HepG2 (cell line): ENCODE data around the gene ZNF618. TPM values are rescaled to one million over a fixed set of nuclear protein-coding genes. Genes with fewer than 3 reads are reported as not detected.

ENCODE experiments used
- BRD4 ChIP-seq: sonication (generic); formaldehyde crosslinking; IDR thresholded peaks from 2 replicates; pipeline ENCODE4 v1.4.0; 2020; ENCODE audit warnings: missing genetic modification reagents
- CBFB ChIP-seq: sonication (generic); formaldehyde crosslinking; IDR thresholded peaks from 2 replicates; pipeline ENCODE4 v1.4.0; 2020; ENCODE audit warnings: missing genetic modification reagents
- CHD2 ChIP-seq: IDR thresholded peaks from 2 replicates; pipeline ENCODE4 v1.6.1; 2011; ENCODE audit warnings: low read depth, low read length, improper control_type of control experiment
- ESRRA ChIP-seq: sonication (generic); formaldehyde crosslinking; IDR thresholded peaks from 2 replicates; pipeline ENCODE4 v1.5.1; 2020; ENCODE audit warnings: mild to moderate bottlenecking, low read depth, missing genetic modification reagents
- ETV5 ChIP-seq: IDR thresholded peaks from 2 replicates; pipeline ENCODE4 v1.6.1; 2018; ENCODE audit warnings: missing biosample characterization, missing genetic modification reagents, inconsistent platforms, borderline replicate concordance
- GRHL1 ChIP-seq: sonication (generic); formaldehyde crosslinking; conservative IDR thresholded peaks from 2 replicates; pipeline ENCODE4 v1.8.0; 2022; ENCODE audit warnings: missing genetic modification reagents
- MAZ ChIP-seq, 2 experiments: sonication (generic) in 1 of 2; formaldehyde crosslinking in 1 of 2; IDR thresholded peaks; 2 replicates each; pipeline versions ENCODE4 v1.5.0 to v1.6.1; 2012 to 2020; ENCODE audit warnings: low read depth in 2 of 2, mild to moderate bottlenecking in 2 of 2, borderline replicate concordance in 1 of 2, improper control_type of control experiment in 1 of 2, low read length in 1 of 2, missing genetic modification reagents in 1 of 2, moderate library complexity in 1 of 2
- MEIS1 ChIP-seq: sonication (generic); formaldehyde crosslinking; IDR thresholded peaks from 2 replicates; pipeline ENCODE4 v1.9.0; 2021; ENCODE audit warnings: mild to moderate bottlenecking, missing genetic modification reagents, moderate library complexity, borderline replicate concordance
- NR0B2 ChIP-seq: sonication (generic); formaldehyde crosslinking; IDR thresholded peaks from 2 replicates; pipeline ENCODE4 v1.4.0; 2020; ENCODE audit warnings: mild to moderate bottlenecking, missing genetic modification reagents
- SSRP1 ChIP-seq: IDR thresholded peaks from 2 replicates; pipeline ENCODE4 v1.6.1; 2016; ENCODE audit warnings: control low read depth
- STAG1 ChIP-seq: sonication (generic); formaldehyde crosslinking; IDR thresholded peaks from 2 replicates; pipeline ENCODE4 v1.4.0; 2020; ENCODE audit warnings: missing genetic modification reagents
- STAT6 ChIP-seq: sonication (generic); formaldehyde crosslinking; IDR thresholded peaks from 2 replicates; pipeline ENCODE4 v1.4.0; 2020; ENCODE audit warnings: missing genetic modification reagents, mild to moderate bottlenecking, borderline replicate concordance
- TCF12 ChIP-seq, 2 experiments: fragments of 450-650 bp in 1 of 2; sonication (generic) in 1 of 2; formaldehyde crosslinking in 1 of 2; IDR thresholded peaks; 2 replicates each; pipeline versions ENCODE4 v1.6.1 to v1.8.0; 2017 to 2022; ENCODE audit warnings: antibody characterized with exemption in 1 of 2, mild to moderate bottlenecking in 1 of 2, missing genetic modification reagents in 1 of 2, moderate library complexity in 1 of 2
- TP53 ChIP-seq: sonication (generic); formaldehyde crosslinking; conservative IDR thresholded peaks from 2 replicates; pipeline ENCODE4 v1.4.0; 2020; ENCODE audit warnings: missing genetic modification reagents
- ZNF224 ChIP-seq: sonication (generic); formaldehyde crosslinking; IDR thresholded peaks from 2 replicates; pipeline ENCODE4 v1.5.0; 2020; ENCODE audit warnings: mild to moderate bottlenecking, missing genetic modification reagents
- ZNF263 ChIP-seq: sonication (generic); formaldehyde crosslinking; IDR thresholded peaks from 2 replicates; pipeline ENCODE4 v1.4.0; 2020; ENCODE audit warnings: missing genetic modification reagents
- ZNF292 ChIP-seq: sonication (generic); formaldehyde crosslinking; IDR thresholded peaks from 2 replicates; pipeline ENCODE4 v1.8.1; 2022; ENCODE audit warnings: mild to moderate bottlenecking, low read depth, missing genetic modification reagents, borderline replicate concordance
- ZNF564 ChIP-seq: sonication (generic); formaldehyde crosslinking; IDR thresholded peaks from 2 replicates; pipeline ENCODE4 v1.8.1; 2023; ENCODE audit warnings: mild to moderate bottlenecking, missing genetic modification reagents
- ZNF792 ChIP-seq: IDR thresholded peaks from 2 replicates; pipeline ENCODE4 v1.6.1; 2016
- ZUFSP ChIP-seq: sonication (generic); formaldehyde crosslinking; IDR thresholded peaks from 2 replicates; pipeline ENCODE4 v1.9.0; 2021; ENCODE audit warnings: missing genetic modification reagents, mild to moderate bottlenecking, borderline replicate concordance
- polyA plus RNA-seq, 8 experiments: library from polyadenylated mRNA; depleted of rRNA in 3 of 8; stranded (reverse) in 7 of 8; unstranded in 1 of 8; fragments of >200 nt; fragmentation: Illumina TruSeq in 4 of 8; extraction: Trizol in 4 of 8; gene quantifications; 2 replicates each; pipeline versions ENCODE4 v1.2.1 to v1.2.3, GENCODE V29; 2011 to 2016; ENCODE audit warnings: low read depth in 4 of 8, missing spikeins in 1 of 8, mixed read lengths in 1 of 8; ENCODE audit not compliant: insufficient read depth in 1 of 8
- total RNA-seq, 5 experiments: library from RNA; depleted of rRNA; stranded (reverse); fragments of >200 nt; fragmentation: Illumina TruSeq; extraction: Trizol; gene quantifications; 2 replicates each; pipeline ENCODE4 v1.2.3, GENCODE V29; 2016; ENCODE audit warnings: low read depth in 1 of 5

ZNF618 gene
- total and polyA plus RNA-seq, 2 of the 13 experiments (the other 11 are each of a cell fraction or from before 2014, with no cell fraction given) = 0.07 TPM

GRCh38 chr9:114076237-114077161, 200.4 kb downstream of the ZNF618 start (continued):
- TF ChIP-seq STAT6 (CRISPR knock-in tag) (no peak), MEIS1 (peak; percentile 65), ZUFSP (CRISPR knock-in tag) (no peak), BRD4 (CRISPR knock-in tag) (peak; percentile 62; the same call in 1 of the 2 replicates), ZNF224 (CRISPR knock-in tag) (no peak), CHD2 (no peak), MAZ (IDR thresholded peaks at IDR 0.05; ENCODE audit: borderline replicate concordance, low read depth, low read length) (no peak), MAZ (CRISPR knock-in tag; IDR thresholded peaks at IDR 0.05; ENCODE audit: low read depth) (peak; percentile 61; the same call in 1 of the 2 replicates), ZNF292 (CRISPR knock-in tag) (peak; percentile 38; the same call in 1 of the 2 replicates), SSRP1 (CRISPR knock-in tag) (peak; percentile 61; the same call in 1 of the 2 replicates), ETV5 (CRISPR knock-in tag) (peak; percentile 25; the same call in 1 of the 2 replicates), ZNF792 (CRISPR knock-in tag) (0 out of 2 replicates have a peak, but pooled peaks have one; percentile 30), ZNF263 (peak; percentile 72), ZNF564 (CRISPR knock-in tag) (no peak), GRHL1 (CRISPR knock-in tag) (no peak), STAG1 (CRISPR knock-in tag) (peak; percentile 54), CBFB (no peak), TP53 (CRISPR knock-in tag) (no peak), TCF12 (IDR thresholded peaks at IDR 0.05) (no peak), TCF12 (CRISPR knock-in tag; IDR thresholded peaks at IDR 0.05) (no peak), ESRRA (CRISPR knock-in tag) (no peak), NR0B2 (CRISPR knock-in tag) (peak; percentile 36; the same call in 1 of the 2 replicates)
